GM21390 (cell line): ENCODE results near the gene DNAH11.

Experiments
- ATAC-seq: cut with Tn5 transposase; IDR thresholded peaks from one replicate; pipeline ENCODE4 v1.9.1; 2021; ENCODE audit not compliant: unreplicated experiment

Gene DNAH11

GRCh38 chr7:21948887-21949540, 406.2 kb downstream of the DNAH11 start:
- no peak for ATAC-seq
